Dermis microvascular lymphatic vessel endothelial cell (primary cell): Measurements from ENCODE around the gene RARA. TPM values are rescaled to one million over a fixed set of nuclear protein-coding genes. Genes with fewer than 3 reads are reported as not detected.

Source experiments
- DNase-seq, 2 donors: peaks; one replicate each; pipeline versions ENCODE4 v3.0.0 to v3.0.0-alpha.2; 2010; ENCODE audit warnings: low read depth in 2 of 2
- total RNA-seq: library from RNA; depleted of rRNA; stranded (reverse); fragments of >200 nt; gene quantifications from 2 replicates; pipeline ENCODE4 v1.2.1, GENCODE V29; 2014

Gene RARA
- total RNA-seq, 1 donor from 2014 or later, result 5.1 TPM

DNA sequence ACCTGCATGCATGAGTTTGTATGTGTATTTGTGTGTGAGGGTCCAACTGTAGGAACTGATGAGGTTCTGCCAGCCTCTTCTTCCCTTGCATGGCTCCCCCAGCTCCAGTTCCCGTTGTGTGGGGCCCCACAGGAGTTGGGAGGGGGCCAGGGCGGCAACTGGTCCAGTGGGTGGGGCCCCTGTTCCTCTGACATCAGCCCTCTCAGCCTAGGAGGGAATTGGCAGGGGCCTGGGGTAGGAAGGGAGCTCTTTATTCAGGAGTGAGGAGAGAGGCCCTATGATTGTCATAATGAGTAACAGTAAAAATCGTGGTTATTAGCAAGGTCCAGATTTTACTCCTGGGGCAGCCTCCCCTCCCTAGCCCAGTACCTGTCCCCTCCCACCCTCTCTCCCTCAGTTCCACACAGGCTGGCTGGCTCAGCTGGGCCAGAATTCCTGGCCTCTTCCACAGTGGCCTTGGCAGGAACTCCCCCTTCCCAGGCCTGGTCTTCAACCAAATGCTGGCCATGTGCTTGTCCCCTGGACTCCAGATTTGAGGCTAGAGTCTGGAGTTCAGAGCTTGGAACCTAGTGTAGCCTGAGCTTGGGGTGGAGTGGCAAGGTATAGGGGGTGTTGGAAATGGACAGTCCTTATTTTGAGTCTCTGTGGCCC lies 18.9 kb downstream of the RARA start:
- DNase-seq, result no peak

- no peak for DNase-seq
Measured at GRCh38 chr17:40328386-40328766, 19.4 kb downstream of the RARA start.

DNA sequence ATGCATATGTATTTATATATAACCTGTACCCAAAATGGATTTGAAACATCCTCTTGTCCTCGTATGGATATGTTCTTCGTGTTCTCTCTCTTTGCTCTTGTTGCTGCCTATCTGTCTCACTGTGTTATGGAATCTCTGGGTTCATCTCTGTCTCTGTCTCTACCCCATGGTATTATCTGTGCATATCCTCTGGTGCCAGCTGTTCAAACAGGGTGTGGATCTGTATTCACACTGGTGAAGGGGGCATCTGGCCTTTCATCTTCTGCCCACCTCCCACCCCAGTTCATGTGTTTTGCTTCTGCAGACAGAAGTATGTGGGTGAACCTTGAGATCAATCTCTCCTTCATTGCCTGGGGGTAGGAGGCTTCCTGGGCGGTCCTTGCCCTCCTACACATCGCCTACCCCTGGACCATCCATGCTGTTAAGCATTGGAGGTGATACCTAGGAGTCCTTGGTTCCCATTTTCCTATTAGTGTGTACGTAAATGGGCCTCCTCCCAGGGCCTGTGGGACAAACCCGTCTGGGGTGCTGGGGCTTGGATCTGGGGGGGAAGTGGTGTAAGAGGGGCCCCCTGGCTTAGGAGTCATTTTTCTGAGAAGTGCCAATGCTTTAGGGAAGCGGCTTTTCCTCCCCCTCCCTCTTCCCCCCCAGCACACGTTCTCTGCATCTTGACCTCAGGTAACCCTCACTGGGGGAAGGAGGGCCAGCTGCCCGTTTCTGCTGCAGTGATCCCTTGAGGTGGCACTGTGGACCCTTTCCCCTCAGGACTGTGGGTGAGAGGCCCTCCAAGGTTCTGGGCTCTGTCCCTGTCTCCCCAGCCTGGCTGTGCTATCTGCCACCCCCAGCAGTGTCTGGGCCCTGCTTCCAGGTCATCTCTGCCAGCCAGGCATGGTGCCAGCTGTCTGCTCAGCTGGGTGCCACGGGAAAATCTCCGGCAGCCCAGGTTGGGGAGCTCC lies 21.1 kb downstream of the RARA start:
- DNase-seq, result no peak

DNA sequence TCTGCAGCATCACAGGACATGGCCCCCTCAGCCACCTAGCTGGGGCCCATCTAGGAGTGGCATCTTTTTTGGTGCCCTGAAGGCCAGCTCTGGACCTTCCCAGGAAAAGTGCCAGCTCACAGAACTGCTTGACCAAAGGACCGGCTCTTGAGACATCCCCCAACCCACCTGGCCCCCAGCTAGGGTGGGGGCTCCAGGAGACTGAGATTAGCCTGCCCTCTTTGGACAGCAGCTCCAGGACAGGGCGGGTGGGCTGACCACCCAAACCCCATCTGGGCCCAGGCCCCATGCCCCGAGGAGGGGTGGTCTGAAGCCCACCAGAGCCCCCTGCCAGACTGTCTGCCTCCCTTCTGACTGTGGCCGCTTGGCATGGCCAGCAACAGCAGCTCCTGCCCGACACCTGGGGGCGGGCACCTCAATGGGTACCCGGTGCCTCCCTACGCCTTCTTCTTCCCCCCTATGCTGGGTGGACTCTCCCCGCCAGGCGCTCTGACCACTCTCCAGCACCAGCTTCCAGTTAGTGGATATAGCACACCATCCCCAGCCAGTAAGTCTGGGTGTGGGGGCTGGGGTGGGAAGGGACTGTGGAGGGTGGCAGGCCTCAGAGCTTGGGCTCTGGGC lies 22.0 kb downstream of the RARA start:
- no peak for DNase-seq

DNA sequence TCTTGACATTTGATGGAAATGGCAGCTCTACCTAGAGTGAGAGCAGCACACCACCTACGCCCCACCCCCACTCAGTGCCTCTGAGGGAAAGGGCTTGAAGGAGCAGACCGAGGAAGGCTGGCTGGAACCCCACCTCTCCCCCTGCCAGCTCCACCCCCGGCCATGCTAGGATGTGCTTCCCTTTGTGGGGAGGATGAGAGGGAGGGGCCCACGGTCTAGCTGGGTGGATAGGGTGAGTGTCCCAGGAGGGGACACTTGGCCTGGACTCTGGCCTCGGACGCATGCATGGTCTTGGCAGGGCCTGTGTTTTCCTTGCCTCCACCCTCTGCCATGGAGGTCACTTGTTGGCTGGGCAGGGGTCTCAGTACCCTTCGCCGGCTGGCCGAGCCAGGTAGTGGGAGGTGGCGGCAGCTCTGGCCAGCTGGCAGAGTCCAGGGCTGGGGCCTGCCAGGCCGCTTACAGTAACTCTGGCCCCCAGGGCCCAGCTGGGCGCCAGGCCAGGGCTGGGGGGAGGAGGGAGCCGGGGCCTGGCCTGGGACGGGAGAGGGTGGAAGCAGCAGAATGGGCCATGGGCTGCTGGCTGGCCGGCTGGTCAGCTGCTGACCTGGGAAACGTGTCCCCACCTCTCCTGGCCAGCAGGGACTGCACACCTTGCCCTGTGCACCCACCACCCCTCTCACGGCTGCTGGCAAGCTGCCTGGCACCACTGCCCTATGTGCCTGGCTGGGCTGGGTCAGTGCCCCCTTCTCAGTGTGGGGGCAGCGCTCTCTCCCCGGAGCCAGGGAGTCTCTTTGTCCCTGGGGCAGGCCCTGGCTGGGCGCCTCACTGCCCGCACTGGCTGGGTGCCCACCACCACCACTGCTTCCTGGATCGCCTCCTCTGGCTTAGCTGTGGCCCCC lies 23.0 kb downstream of the RARA start:
- peak; percentile 74 to 75 for DNase-seq

DNA sequence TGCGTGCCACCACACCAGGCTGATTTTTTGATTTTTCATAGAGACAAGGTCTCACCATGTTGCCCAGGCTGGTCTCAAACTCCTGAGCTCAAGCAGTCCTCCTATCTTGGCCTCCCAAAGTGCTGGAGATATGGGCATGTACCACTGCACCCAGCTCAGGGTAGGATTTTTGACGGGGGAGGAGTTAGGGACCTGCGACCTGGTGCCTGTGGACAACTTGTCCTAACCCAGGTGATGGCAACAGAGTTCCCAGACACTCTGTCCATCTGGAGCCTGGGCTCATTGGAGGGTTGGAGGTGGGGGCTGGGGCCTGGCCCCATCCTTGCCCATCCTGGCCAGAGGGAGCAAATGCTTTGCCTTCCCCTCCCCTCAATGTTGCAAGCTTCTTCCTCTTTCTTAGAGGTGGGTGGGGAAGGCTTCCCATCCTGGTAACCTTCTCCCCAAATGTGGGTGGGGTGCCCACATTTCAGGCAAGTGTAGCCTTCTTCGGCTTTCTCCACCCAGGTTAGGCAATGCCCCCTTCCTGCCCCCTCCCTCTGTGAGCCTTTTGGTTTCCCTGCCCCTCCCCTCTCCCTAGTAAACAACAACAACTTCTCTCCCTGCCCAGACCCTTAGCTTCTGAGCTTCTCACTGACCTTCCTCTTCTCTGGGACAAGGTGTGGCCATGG lies 24.9 kb downstream of the RARA start:
- no peak for DNase-seq

- DNase-seq, result no peak
Measured at GRCh38 chr17:40335620-40336019, 26.6 kb downstream of the RARA start.

DNA sequence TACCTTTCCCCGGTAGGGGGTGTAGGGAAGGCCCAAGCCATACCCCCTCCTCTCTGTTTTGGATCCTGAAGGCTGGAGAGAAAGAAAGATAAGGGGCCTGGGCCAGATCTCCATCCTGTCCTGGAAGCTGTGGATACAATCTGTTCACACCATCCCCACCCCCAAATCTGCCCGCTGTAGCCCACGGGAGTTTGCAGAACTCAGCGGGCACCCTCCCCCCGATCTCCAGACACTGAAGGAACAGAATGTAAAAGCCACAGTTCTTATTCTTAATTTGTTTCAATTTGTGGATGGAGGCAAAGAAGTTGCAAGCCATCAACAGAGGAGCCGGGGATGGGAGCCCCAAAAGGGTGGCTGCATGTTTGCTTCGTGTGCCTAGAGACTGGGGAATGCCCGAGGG lies 28.4 kb downstream of the RARA start:
- DNase-seq, result no peak

DNA sequence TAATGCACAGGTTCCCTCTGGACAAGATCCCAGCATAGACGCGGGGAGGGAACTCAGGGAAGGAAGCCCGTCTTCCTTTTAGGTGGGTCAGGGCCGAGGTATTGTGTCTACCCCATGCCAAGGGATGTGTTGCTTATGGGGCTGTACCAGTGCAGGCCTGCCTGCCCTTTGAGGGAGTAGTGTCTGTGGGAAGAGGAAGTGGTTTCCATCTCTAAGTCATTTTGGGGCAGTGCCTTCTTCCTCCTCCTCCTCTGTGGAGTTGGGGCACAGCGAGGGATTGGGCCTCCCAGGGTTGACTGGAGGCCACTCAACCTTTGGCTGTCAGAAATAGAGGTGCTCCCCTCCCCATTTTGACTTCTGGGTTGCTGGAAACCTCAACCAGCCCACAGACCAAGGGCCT lies 29.1 kb downstream of the RARA start:
- DNase-seq, result no peak

DNA sequence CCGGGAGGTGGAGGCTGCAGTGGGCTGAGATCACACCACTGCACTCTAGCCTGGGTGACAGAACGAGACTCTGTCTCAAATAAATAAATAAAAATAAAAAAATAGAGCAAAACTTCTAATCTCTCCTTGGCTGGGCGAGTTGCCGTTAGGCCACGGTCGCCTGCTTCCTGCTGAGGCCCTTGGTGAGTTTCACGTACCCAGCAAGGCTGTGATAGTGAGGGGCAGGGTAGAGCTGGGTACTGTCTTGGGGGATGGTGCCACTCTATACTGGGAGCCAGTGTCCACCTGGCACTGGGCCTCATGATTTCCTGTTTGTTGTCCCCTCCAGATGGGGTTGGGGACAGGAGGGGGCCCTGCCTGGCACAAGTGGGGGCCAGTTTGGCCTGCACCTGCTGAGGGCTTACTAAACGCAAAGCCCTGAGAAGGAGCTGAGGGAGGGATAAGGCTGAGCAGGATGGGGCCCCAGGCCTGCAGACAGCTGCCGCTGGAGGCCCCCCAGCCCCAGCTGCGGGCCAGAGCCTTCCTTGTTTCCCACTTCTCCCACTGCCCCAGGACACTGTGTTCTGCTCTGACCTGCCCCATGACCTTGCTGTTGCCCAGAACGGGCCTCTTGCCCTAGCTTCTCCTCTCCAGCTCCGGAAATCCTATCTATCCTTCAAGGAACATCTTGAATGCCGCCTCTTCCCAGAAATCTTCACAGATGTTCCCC lies 30.1 kb downstream of the RARA start:
- no peak for DNase-seq

- DNase-seq, result no peak
Measured at GRCh38 chr17:40340327-40340726, 31.3 kb downstream of the RARA start.

GRCh38 chr17:40340880-40341807 lies 32.2 kb downstream of the RARA start:
- DNase-seq, result peak; percentile 83 to 85

- DNase-seq, result peak in 1 of 2 donors; percentile 72
Measured at GRCh38 chr17:40341808-40342503, 33.0 kb downstream of the RARA start.

GRCh38 chr17:40342504-40343218 lies 33.7 kb downstream of the RARA start:
- no peak for DNase-seq

DNA sequence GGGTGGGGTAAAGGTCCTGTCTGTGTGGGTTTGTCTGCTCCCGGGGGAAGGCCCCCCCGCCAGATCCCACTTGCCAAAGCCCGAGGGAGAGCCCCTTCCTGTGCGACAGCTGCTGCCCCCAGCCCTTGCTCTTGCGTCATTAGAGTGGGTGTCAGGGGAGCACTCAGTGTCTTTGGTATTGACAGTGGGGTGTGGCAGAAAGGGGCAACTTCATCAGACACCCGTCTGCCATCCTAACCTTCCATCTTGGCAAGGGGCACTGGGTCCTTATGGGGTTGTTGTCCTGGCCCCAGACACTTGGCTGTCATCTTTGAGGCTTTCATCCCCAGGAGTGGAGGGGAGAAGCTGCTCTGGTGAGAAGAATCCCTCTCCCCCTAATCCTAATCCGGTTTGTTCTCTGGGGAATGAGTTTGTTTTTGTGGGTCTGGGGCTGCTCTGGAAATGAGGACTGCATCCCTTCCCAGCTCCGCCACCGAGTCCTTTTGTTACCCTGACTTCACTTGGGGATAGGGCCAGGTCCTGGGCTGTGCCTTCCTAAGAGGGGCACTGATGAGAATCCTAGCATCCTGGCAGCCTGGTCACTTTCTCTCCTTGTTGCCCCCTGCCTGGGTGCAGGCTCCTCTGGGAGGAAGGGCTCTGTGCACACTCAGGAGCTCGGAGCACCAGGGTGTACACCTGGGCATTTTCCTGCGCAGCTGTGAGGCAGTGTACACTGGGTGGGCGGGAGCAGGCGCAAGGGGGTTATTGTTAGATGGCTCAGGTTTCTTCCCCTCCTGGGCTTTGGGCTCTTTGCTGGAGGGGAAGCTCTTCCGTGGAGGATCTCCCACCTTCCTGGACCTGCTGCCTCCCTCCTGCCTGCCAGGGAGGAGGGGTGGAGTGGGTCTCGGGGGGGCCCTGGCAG lies 34.5 kb downstream of the RARA start:
- no peak for DNase-seq

DNA sequence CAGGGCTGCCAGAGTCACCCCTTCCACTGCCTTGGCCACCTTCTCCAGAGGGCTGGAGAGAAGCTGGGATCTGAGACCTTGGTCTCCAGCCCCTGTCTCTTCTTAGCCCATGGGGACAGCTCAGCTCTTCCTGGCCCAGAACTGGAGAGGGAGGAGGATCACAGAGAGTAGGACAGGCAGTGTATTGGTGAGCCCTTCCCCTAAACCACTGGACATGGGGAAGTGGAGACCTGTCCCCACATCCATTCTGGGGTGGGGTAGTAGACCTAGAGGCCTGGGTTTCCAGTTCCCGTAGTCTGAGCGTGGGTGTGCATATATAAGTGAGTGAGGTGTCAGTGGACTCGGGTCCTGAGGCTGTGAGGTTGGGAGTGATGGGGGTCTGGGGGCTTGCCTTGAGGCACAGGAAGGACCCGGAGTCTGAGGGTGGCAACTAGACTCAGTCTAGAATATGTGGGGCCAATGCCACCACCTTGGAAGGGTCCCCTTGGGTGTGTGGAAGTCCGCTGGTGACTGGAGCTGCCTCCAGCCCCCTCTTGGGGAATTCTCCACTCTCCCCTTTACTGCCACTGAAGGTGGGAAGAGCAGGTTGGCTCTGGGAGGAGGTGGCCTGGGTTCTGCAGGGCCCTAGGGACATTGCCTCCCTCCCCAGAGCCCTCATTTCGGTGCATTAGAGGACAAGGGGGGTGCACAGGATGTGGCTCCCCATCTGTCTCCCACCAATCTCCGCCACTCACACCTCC lies 35.6 kb downstream of the RARA start:
- DNase-seq, result peak in 1 of 2 donors; percentile 22
